Right lobe of liver (tissue), 4 donors: Measurements from ENCODE around the gene ADGRG6.

Experiments used
- CTCF ChIP-seq, 4 donors: fragments of 200-600 bp in 3 of 4; fragments of 450-650 bp in 1 of 4; IDR thresholded peaks; one replicate each; pipeline versions ENCODE4 v1.5.1 to v1.8.0; 2016 to 2022; ENCODE audit warnings: antibody characterized with exemption in 4 of 4, mild to moderate bottlenecking in 2 of 4
- POLR2A ChIP-seq: fragments of 450-650 bp; IDR thresholded peaks from one replicate; pipeline ENCODE4 v1.6.1; 2017; ENCODE audit warnings: antibody characterized with exemption, mild to moderate bottlenecking
- donor health status: DM: no; HTN: no; CAD: no.
- donor health status: DM: no; HTN: no; CAD: no.
- donor health status: DM: no; HTN: yes; CAD: no.

GRCh38 chr6:142455957-142456589, 154.3 kb downstream of the ADGRG6 start:
- no peak for TF ChIP-seq POLR2A
- TF ChIP-seq CTCF (IDR thresholded peaks at IDR 0.05), result no peak
